HG02870 (cell line): ENCODE data around the gene BRD2.
A peak's percentile ranks its signal among the peaks of the same experiment; 100 is the strongest.

Experiments used
- ATAC-seq: cut with Tn5 transposase; IDR thresholded peaks from one replicate; pipeline ENCODE4 v1.9.1; 2021; ENCODE audit warnings: mild to moderate bottlenecking, moderate library complexity; ENCODE audit not compliant: unreplicated experiment

Gene BRD2

GRCh38 chr6:32971242-32971580 is 2.8 kb downstream of the BRD2 start:
- no peak for ATAC-seq

DNA sequence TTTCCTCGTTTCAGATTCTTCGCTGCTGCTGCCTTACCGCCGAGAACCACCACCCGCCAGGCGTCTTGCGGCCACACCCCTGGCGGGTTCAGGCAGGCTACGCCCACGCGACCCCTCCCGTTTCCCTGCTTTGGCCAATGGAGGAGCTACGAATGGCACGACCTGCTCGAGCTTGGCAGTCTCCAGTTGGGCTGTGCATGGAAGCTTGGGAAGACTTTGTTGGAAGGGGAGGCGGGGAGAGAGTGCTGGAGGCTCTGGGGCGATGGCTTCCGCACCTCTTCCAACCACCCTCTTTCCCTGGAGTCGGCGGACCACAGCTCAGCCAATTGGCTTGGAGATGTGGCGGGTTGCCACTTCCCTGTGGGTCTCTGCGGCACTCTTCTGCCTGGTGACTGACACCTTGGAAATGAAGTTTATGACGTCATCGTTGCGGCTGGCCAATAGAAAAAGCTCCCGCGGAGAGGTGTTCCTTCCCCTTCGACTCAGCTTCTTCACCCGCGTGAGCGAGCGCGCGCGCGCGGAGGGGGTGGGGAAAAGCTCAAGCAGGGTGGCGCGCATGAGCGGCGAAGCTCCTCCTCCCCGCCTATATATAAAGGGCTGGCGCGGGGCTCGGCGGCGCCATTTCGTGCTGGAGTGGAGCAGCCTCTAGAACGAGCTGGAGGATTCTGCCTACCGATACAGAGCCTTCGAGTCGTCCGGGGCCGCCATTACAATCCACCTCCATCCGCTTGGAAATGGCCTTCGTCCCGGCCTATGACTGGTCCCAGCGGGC is 3.4 kb downstream of the BRD2 start:
- ATAC-seq = peak; percentile 48

DNA sequence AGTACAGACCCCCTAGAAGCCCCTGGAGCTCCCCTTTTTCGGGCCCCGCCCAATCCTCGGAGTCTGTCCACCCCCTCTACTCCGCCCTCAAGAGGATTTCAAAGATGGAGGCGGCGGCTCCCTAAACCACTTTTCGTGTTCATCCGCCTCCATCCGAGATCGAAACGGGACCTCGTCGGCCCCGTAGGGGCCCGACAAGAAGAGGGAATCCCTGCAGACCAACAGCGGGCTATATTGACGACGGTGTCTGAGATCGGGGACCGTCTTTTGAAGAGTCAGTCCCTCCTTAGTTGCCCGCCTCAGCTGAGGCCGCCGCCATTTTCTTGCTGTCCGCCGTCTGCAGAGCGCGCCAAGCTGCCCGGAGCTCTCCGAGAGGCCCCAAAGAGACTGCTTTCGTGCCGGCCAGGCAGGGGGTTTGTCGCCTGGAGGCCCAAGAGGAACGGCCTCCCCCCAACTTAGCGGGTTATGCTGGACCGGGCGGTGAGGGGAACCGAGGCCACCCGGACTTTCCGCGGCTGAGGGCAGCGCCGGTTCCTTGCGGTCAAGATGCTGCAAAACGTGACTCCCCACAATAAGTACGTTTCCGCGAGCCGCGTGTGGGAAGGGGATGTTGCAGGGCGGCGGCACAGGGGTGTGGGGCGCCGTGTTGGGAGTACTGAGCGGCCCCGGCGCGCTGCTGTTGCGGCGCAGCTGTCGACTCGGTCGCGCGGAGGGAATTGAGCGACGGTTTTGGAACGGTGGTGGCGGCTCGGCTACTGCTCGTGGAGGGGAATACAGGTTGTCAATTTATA is 4.2 kb downstream of the BRD2 start:
- no peak for ATAC-seq

GRCh38 chr6:32973144-32974015 is 5.0 kb downstream of the BRD2 start:
- no peak for ATAC-seq

GRCh38 chr6:32974016-32974333 is 5.6 kb downstream of the BRD2 start:
- no peak for ATAC-seq

DNA sequence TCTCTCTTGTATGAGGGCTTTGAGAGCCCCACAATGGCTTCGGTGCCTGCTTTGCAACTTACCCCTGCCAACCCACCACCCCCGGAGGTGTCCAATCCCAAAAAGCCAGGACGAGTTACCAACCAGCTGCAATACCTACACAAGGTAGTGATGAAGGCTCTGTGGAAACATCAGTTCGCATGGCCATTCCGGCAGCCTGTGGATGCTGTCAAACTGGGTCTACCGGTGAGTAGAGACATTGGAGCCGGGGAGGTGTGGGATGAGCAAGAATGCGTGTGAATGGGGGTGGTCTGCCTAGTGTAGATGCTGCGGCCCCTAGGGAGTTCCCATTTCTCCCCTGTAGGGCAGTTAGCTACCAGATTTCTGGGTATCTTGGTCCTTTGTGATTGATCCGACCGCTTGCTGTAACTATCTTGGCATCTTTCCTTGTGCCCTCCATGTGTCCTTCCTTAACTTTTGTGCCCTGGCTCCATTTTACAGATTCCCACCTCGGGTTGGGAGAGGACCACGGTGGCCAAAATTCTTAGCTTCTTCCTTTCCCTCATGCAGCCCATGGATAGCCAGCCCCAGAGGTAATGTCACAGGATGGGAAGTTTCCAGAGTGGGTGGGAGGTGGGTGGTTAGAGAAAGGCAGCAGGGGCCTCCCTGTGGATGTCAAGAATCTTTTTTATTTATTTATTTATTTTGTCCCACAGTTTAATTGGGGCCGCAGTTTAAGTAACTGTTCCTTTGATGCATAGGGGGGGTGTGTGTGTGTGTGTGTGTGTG is 6.3 kb downstream of the BRD2 start:
- ATAC-seq = no peak

DNA sequence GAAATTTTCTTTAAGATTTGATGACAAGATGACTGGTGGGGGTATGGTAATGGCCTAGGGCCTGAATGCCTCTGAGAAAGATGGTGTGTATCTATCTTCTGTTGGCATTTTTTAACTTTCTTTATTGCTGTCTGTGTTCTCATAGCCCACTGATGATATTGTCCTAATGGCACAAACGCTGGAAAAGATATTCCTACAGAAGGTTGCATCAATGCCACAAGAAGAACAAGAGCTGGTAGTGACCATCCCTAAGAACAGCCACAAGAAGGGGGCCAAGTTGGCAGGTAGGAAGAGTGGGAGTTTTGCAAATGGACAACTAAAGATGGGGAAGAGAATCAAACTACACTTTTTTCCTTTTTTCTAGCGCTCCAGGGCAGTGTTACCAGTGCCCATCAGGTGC is 7.5 kb downstream of the BRD2 start:
- ATAC-seq = no peak

DNA sequence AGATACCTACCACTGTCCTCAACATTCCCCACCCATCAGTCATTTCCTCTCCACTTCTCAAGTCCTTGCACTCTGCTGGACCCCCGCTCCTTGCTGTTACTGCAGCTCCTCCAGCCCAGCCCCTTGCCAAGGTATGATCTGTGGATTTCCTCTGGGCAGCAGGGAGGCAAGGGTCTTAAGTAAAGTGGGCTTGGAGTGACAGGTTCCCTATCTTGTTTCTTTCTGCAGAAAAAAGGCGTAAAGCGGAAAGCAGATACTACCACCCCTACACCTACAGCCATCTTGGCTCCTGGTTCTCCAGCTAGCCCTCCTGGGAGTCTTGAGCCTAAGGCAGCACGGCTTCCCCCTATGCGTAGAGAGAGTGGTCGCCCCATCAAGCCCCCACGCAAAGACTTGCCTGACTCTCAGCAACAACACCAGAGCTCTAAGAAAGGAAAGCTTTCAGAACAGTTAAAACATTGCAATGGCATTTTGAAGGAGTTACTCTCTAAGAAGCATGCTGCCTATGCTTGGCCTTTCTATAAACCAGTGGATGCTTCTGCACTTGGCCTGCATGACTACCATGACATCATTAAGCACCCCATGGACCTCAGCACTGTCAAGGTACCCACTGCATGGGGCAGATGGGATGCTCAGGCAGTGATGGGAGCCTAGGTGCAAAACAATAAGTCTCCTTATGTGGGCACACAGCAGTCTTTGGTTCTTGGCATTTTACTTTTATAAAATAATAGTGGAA is 8.1 kb downstream of the BRD2 start:
- ATAC-seq = no peak

DNA sequence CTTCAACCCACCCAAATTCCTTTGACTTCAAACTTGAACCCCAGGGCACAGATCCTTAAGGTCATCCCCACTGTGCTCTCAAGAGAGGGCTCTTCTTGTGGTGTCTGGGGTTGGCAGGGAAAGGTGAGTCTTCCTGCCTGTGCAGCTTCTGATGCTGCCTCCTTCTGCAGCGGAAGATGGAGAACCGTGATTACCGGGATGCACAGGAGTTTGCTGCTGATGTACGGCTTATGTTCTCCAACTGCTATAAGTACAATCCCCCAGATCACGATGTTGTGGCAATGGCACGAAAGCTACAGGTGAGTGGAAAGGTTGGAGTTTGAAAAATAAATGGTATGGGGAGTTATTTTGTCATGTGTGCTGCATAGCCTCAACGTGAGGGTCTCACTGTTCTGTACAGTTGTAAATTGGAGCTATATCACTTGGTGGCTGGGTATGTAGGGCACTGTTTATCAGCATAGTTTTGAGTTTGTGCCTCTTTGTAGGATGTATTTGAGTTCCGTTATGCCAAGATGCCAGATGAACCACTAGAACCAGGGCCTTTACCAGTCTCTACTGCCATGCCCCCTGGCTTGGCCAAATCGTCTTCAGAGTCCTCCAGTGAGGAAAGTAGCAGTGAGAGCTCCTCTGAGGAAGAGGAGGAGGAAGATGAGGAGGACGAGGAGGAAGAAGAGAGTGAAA is 9.0 kb downstream of the BRD2 start:
- ATAC-seq = no peak

- ATAC-seq = no peak
Measured at GRCh38 chr6:32977953-32978324, 9.5 kb downstream of the BRD2 start.

GRCh38 chr6:32979720-32980487 is 11.5 kb downstream of the BRD2 start:
- ATAC-seq = no peak

DNA sequence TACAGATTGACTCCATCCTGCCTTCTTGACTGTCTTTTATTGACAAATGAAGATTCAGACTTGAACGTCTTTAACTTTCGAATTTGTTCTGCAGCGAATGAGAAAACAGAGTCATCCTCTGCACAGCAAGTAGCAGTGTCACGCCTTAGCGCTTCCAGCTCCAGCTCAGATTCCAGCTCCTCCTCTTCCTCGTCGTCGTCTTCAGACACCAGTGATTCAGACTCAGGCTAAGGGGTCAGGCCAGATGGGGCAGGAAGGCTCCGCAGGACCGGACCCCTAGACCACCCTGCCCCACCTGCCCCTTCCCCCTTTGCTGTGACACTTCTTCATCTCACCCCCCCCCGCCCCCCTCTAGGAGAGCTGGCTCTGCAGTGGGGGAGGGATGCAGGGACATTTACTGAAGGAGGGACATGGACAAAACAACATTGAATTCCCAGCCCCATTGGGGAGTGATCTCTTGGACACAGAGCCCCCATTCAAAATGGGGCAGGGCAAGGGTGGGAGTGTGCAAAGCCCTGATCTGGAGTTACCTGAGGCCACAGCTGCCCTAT is 12.2 kb downstream of the BRD2 start:
- no peak for ATAC-seq

DNA sequence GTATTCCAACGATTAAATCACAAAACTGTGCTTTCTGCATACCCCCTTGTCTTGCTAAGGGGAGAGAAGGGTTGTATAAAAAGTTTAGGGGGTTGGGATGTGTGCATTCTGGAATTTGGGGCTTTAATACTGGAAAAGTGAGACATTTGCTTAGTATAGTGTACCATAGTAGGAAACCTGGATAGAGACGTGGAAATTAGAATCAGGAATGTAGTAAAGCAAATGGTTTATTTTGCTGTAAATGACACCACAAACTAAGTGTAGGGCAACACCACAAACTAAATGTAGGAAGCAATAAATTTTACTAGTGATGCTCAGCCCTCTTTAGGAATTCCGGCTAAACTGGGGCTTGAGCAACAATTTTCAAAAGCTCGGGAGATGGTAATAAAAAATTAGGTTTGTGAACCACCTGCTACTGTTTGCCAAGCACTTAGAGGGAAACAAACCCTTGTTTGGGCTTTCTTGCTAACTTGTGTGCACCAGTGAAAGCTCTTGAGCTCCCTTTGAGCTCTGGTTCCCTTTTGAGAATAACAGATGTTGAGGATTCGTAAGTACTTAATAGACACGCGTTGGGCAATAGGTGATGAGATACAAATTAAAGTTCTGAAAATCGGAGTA is 13.8 kb downstream of the BRD2 start:
- no peak for ATAC-seq

DNA sequence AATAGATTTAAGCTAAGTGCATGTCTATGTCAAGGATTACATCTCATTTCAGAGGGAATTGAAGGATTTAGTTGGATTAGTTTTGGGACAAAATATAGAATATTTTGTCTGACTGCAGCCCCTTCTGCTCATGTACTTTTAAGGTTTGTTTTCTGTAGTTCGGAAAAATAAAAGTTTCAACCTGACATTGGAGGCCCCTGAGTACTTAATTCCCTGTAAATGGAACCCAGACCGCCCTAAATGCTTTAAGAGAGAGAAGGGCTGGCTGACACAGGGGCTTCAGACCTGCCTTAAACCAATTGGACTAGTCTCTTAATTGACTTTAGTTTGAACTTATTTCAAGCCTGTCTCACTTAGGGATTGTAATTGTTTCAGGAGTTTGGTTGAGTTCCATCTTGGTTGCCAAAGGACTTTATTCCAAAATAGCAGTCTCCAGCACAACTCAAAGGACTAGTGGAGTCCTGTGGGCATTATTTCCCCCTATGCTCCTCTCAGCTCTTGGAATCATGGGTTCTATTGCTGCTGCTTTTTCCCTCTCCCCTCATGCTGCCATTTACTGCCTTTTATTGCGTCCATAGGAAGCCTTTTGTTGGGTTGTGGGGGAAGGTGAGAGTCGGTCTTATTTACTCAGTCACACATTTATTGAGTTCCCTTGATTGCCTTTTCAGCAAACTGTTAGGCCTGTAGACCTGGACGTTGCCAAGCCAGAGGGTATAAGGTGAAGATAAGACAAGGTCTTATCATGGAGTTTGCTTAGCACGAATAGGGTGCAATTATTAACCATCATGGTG is 14.5 kb downstream of the BRD2 start:
- ATAC-seq = no peak

DNA sequence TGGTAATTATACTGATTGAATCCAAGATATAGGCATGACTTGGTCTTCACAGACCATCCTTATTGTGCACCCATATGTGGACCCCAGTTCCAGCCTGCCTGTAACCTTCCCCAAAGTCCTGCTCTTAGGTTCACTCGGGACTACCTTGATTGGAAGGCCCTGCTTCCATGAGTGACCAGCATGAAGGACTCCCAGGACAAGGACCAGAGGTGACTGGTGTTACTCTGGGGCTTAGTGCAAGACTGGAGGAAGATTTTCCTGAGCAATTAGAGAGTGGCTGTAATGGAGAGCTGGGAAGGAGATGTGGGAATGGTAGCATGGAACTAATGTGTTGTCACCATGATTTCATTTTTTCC is 15.1 kb downstream of the BRD2 start:
- no peak for ATAC-seq

- no peak for ATAC-seq
Measured at GRCh38 chr6:32983964-32984621, 15.7 kb downstream of the BRD2 start.
